ENCODE results near the gene IGFL4. TPM values are rescaled to one million over a fixed set of nuclear protein-coding genes. Genes with fewer than 3 reads are reported as not detected.

Gene IGFL4
- total and polyA plus RNA-seq, 2 of the 13 experiments (the other 11 are each of a cell fraction or from before 2014, with no cell fraction given), result 1.2 to 1.4 TPM

GRCh38 chr19:45994998-45995714, 45.6 kb downstream of the IGFL4 start, which contains the start of gene CCDC61 (continued):
- TF ChIP-seq, protein P1, sequence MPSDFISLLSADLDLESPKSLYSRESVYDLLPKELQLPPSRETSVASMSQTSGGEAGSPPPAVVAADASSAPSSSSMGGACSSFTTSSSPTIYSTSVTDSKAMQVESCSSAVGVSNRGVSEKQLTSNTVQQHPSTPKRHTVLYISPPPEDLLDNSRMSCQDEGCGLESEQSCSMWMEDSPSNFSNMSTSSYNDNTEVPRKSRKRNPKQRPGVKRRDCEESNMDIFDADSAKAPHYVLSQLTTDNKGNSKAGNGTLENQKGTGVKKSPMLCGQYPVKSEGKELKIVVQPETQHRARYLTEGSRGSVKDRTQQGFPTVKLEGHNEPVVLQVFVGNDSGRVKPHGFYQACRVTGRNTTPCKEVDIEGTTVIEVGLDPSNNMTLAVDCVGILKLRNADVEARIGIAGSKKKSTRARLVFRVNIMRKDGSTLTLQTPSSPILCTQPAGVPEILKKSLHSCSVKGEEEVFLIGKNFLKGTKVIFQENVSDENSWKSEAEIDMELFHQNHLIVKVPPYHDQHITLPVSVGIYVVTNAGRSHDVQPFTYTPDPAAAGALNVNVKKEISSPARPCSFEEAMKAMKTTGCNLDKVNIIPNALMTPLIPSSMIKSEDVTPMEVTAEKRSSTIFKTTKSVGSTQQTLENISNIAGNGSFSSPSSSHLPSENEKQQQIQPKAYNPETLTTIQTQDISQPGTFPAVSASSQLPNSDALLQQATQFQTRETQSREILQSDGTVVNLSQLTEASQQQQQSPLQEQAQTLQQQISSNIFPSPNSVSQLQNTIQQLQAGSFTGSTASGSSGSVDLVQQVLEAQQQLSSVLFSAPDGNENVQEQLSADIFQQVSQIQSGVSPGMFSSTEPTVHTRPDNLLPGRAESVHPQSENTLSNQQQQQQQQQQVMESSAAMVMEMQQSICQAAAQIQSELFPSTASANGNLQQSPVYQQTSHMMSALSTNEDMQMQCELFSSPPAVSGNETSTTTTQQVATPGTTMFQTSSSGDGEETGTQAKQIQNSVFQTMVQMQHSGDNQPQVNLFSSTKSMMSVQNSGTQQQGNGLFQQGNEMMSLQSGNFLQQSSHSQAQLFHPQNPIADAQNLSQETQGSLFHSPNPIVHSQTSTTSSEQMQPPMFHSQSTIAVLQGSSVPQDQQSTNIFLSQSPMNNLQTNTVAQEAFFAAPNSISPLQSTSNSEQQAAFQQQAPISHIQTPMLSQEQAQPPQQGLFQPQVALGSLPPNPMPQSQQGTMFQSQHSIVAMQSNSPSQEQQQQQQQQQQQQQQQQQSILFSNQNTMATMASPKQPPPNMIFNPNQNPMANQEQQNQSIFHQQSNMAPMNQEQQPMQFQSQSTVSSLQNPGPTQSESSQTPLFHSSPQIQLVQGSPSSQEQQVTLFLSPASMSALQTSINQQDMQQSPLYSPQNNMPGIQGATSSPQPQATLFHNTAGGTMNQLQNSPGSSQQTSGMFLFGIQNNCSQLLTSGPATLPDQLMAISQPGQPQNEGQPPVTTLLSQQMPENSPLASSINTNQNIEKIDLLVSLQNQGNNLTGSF (CRISPR knock-in tag; IDR thresholded peaks at IDR 0.05), result no peak
- no peak for TF ChIP-seq TFDP2 (CRISPR knock-in tag; IDR thresholded peaks at IDR 0.05)
- TF ChIP-seq HIVEP1 (CRISPR knock-in tag; IDR thresholded peaks at IDR 0.05), result no peak
- no peak for TF ChIP-seq ZNF512 (CRISPR knock-in tag; IDR thresholded peaks at IDR 0.05)
- no peak for TF ChIP-seq JDP2 (CRISPR knock-in tag; IDR thresholded peaks at IDR 0.05; ENCODE audit: borderline replicate concordance)
- TF ChIP-seq, protein P2, sequence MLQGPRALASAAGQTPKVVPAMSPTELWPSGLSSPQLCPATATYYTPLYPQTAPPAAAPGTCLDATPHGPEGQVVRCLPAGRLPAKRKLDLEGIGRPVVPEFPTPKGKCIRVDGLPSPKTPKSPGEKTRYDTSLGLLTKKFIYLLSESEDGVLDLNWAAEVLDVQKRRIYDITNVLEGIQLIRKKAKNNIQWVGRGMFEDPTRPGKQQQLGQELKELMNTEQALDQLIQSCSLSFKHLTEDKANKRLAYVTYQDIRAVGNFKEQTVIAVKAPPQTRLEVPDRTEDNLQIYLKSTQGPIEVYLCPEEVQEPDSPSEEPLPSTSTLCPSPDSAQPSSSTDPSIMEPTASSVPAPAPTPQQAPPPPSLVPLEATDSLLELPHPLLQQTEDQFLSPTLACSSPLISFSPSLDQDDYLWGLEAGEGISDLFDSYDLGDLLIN (CRISPR knock-in tag; IDR thresholded peaks at IDR 0.05; ENCODE audit: borderline replicate concordance), result no peak
- TF ChIP-seq ZNF792 (CRISPR knock-in tag; IDR thresholded peaks at IDR 0.05), result no peak; the same call in 1 of the 2 replicates
- no peak for TF ChIP-seq ZNF562 (CRISPR knock-in tag; IDR thresholded peaks at IDR 0.05; ENCODE audit: borderline replicate concordance)
- TF ChIP-seq CEBPB (IDR thresholded peaks at IDR 0.05; ENCODE audit: borderline replicate concordance, low read depth, low read length), result no peak
- no peak; the same call in 1 of the 2 replicates for TF ChIP-seq ZGPAT (CRISPR knock-in tag; IDR thresholded peaks at IDR 0.05)
- TF ChIP-seq MIXL1 (CRISPR knock-in tag; IDR thresholded peaks at IDR 0.05), result no peak
- no peak for TF ChIP-seq BHLHE40 (IDR thresholded peaks at IDR 0.05; ENCODE audit: low read length)
- TF ChIP-seq ZNF274 (CRISPR knock-in tag; IDR thresholded peaks at IDR 0.05), result no peak
- TF ChIP-seq PHB2 (IDR thresholded peaks at IDR 0.05; ENCODE audit: partially characterized antibody), result no peak
- no peak for TF ChIP-seq THYN1 (CRISPR knock-in tag; IDR thresholded peaks at IDR 0.05; ENCODE audit: borderline replicate concordance, low read depth)
- no peak for TF ChIP-seq REXO4 (CRISPR knock-in tag; IDR thresholded peaks at IDR 0.05; ENCODE audit: borderline replicate concordance)
- no peak for TF ChIP-seq ZNF674 (CRISPR knock-in tag; IDR thresholded peaks at IDR 0.05; ENCODE audit: low read depth)
- TF ChIP-seq, protein P3, sequence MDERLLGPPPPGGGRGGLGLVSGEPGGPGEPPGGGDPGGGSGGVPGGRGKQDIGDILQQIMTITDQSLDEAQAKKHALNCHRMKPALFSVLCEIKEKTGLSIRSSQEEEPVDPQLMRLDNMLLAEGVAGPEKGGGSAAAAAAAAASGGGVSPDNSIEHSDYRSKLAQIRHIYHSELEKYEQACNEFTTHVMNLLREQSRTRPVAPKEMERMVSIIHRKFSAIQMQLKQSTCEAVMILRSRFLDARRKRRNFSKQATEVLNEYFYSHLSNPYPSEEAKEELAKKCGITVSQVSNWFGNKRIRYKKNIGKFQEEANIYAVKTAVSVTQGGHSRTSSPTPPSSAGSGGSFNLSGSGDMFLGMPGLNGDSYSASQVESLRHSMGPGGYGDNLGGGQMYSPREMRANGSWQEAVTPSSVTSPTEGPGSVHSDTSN (CRISPR knock-in tag; IDR thresholded peaks at IDR 0.05), result peak; percentile 98
